Peyer's patch (tissue), 4 donors: ENCODE measurements around the gene ARL17A.
"Not testable (repeated sequence)": the region's sequence is repeated elsewhere in the genome, so short reads cannot be mapped to it uniquely, and the experiment has no call there.

Experiments
- POLR2A ChIP-seq, 2 donors: fragments of 450-650 bp; IDR thresholded peaks; one replicate each; pipeline ENCODE4 v1.5.1; 2017; ENCODE audit warnings: antibody characterized with exemption in 2 of 2, mild to moderate bottlenecking in 2 of 2, moderate library complexity in 2 of 2
- TF ChIP-seq, protein P1 (sequence below), 6 experiments: fragments of 450-650 bp in 4 of 6; fragments of 200-600 bp in 2 of 6; sonication (generic) in 1 of 6; IDR thresholded peaks; one replicate each; pipeline ENCODE4 v1.5.1; 2017 to 2019; ENCODE audit warnings: antibody characterized with exemption in 6 of 6, mild to moderate bottlenecking in 3 of 6, moderate library complexity in 1 of 6

DNA sequence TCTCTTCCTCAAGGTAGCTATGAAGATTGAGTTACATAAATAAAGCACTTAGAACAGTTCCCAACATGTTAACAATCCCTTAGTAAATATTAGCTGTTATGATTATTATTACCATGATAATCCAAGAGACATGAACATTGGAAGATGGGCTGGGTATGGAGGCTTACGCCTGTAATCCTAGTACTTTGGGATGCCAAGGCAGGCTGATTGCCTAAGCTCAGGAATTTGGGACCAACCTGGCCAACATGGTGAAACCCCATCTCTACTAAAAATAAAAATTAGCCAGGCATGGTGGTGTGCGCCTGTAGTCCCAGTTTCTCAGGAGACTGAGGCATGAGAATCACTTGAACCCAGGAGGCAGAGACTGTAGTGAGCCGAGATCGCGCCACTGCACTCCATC lies 45.2 kb upstream of the ARL17A start:
- TF ChIP-seq POLR2A (IDR thresholded peaks at IDR 0.05): not testable (repeated sequence)
- TF ChIP-seq, protein P1, sequence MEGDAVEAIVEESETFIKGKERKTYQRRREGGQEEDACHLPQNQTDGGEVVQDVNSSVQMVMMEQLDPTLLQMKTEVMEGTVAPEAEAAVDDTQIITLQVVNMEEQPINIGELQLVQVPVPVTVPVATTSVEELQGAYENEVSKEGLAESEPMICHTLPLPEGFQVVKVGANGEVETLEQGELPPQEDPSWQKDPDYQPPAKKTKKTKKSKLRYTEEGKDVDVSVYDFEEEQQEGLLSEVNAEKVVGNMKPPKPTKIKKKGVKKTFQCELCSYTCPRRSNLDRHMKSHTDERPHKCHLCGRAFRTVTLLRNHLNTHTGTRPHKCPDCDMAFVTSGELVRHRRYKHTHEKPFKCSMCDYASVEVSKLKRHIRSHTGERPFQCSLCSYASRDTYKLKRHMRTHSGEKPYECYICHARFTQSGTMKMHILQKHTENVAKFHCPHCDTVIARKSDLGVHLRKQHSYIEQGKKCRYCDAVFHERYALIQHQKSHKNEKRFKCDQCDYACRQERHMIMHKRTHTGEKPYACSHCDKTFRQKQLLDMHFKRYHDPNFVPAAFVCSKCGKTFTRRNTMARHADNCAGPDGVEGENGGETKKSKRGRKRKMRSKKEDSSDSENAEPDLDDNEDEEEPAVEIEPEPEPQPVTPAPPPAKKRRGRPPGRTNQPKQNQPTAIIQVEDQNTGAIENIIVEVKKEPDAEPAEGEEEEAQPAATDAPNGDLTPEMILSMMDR (IDR thresholded peaks at IDR 0.05): not testable (repeated sequence)
